K562 (cell line): ENCODE data around the gene RERE. TPM values are rescaled to one million over a fixed set of nuclear protein-coding genes. Genes with fewer than 3 reads are reported as not detected.

ENCODE experiments used
- ATAC-seq: fragments of 200-7000 bp; cut with Tn5 transposase; 3 replicates; pipeline ENCODE4 v1.9.1; 2020; ENCODE audit warnings: moderate library complexity
- BruUV-seq: library from RNA; stranded (reverse); fragments of 400-500 nt; replicated peaks from 2 replicates; lab custom pipeline; 2021; lab: Mats Ljungman, UMichigan
- CTCF ChIA-PET: fragments of 300-600 bp; formaldehyde crosslinking; extraction: SDS; loops from one replicate; lab custom pipeline; 2021; ENCODE audit warnings: low intra/inter-chr PET ratio; lab: Yijun Ruan, JAX
- POLR2A ChIA-PET: fragments of 300-600, 350-650 bp; sonication (Branson Sonifier 250); formaldehyde crosslinking; extraction: SDS; loops from one replicate; lab custom pipeline; 2021; ENCODE audit warnings: antibody characterized with exemption, inconsistent platforms; lab: Yijun Ruan, JAX
- DNase-seq, 4 experiments: peaks; one replicate each; pipeline versions ENCODE4 v3.0.0 to v3.0.0-alpha.2; 2011 to 2018; ENCODE audit warnings: low spot score in 3 of 4, mixed read lengths in 3 of 4; ENCODE audit errors: extremely low read depth in 1 of 4
- FAIRE-seq: peaks from 2 replicates; lab custom pipeline; 2011; peaks lifted over from hg19 to GRCh38; lab: Jason Lieb, UNC
- H2AFZ ChIP-seq: 2 replicates; pipeline ENCODE4 v1.6.0; 2011; ENCODE audit warnings: low read depth, low read length, control low read depth, inconsistent platforms
- H3K27ac ChIP-seq: fragments of 200-600 bp; 3 replicates; pipeline ENCODE4 v1.8.0; 2011; ENCODE audit warnings: low read depth, mild to moderate bottlenecking, control low read depth, inconsistent platforms, low read length, moderate library complexity, mixed read lengths; ENCODE audit errors: extremely low read depth
- H3K27me3 ChIP-seq, 2 experiments: fragments of 300-600 bp in 1 of 2; 2 replicates in 1 of 2; 3 replicates in 1 of 2; pipeline versions ENCODE4 v1.6.0 to v1.8.0; 2011; ENCODE audit warnings: inconsistent platforms in 2 of 2, low read length in 2 of 2, mild to moderate bottlenecking in 1 of 2, mixed read lengths in 1 of 2, moderate library complexity in 1 of 2; ENCODE audit not compliant: control insufficient read depth in 2 of 2, insufficient read depth in 2 of 2
- H3K36me3 ChIP-seq: fragments of 300-600 bp; 3 replicates; pipeline ENCODE4 v1.8.0; 2011; ENCODE audit warnings: mild to moderate bottlenecking, low read length, inconsistent platforms; ENCODE audit not compliant: control insufficient read depth, insufficient read depth
- H3K4me1 ChIP-seq, 2 experiments: fragments of 200-600 bp in 1 of 2; replicated peaks in 1 of 2; 2 replicates in 1 of 2; 3 replicates in 1 of 2; pipeline versions ENCODE4 v1.5.1 to v1.8.0; 2011; ENCODE audit warnings: inconsistent platforms in 2 of 2, low read length in 2 of 2, mild to moderate bottlenecking in 1 of 2, mixed read lengths in 1 of 2, moderate library complexity in 1 of 2; ENCODE audit not compliant: control insufficient read depth in 2 of 2, insufficient read depth in 2 of 2
- H3K4me2 ChIP-seq: 2 replicates; pipeline ENCODE4 v1.6.1; 2011; ENCODE audit warnings: low read length, control low read depth, inconsistent platforms, mixed read lengths; ENCODE audit not compliant: insufficient read depth
- H3K4me3 ChIP-seq: fragments of 200-600 bp; sonication (generic), shearing (Covaris generic); 2 replicates; pipeline ENCODE4 v1.5.1; 2016; ENCODE audit warnings: control low read depth, inconsistent platforms
- H3K79me2 ChIP-seq: fragments of 200-600 bp; 3 replicates; pipeline ENCODE4 v1.8.0; 2011; ENCODE audit warnings: low read length, inconsistent platforms; ENCODE audit not compliant: control insufficient read depth, insufficient read depth
- H3K9ac ChIP-seq, 2 experiments: 2 replicates each; pipeline versions ENCODE4 v1.6.0 to v1.6.1; 2011; ENCODE audit warnings: low read depth in 2 of 2, low read length in 2 of 2, control low read depth in 1 of 2, inconsistent platforms in 1 of 2, mild to moderate bottlenecking in 1 of 2, mixed read lengths in 1 of 2; ENCODE audit not compliant: insufficient read depth in 1 of 2
- H3K9me1 ChIP-seq: one replicate; pipeline ENCODE4 v1.6.0; 2011; ENCODE audit warnings: inconsistent platforms, mild to moderate bottlenecking, low read length, moderate library complexity; ENCODE audit not compliant: control insufficient read depth, insufficient read depth
- H3K9me3 ChIP-seq: replicated peaks from 2 replicates; pipeline ENCODE4 v1.5.1; 2011; ENCODE audit warnings: low read depth, low read length, inconsistent platforms; ENCODE audit not compliant: control insufficient read depth, insufficient read depth
- H4K20me1 ChIP-seq: replicated peaks from 2 replicates; pipeline ENCODE4 v1.6.1; 2011; ENCODE audit warnings: low read length, inconsistent platforms, mixed read lengths; ENCODE audit not compliant: control insufficient read depth, insufficient read depth
- CEBPB ChIP-seq: fragments of 450-650 bp; IDR thresholded peaks from 2 replicates; pipeline ENCODE4 v1.6.1; 2016; ENCODE audit warnings: missing genetic modification characterization, missing compliant biosample characterization
- CEBPG ChIP-seq, 3 experiments: fragments of 200-800 bp in 1 of 3; sonication (Bioruptor generic) in 1 of 3; sonication (generic) in 1 of 3; formaldehyde crosslinking in 1 of 3; IDR thresholded peaks in 2 of 3; conservative IDR thresholded peaks in 1 of 3; 2 replicates each; pipeline versions ENCODE4 v1.6.1 to v1.8.0; 2016 to 2022; ENCODE audit warnings: missing compliant biosample characterization in 2 of 3, missing genetic modification characterization in 2 of 3, mild to moderate bottlenecking in 1 of 3, missing genetic modification reagents in 1 of 3
- CEBPZ ChIP-seq: fragments of 150-350 bp; IDR thresholded peaks from 2 replicates; pipeline ENCODE4 v1.6.1; 2014; ENCODE audit warnings: low read depth, mild to moderate bottlenecking, low read length, borderline replicate concordance
- KDM1A ChIP-seq, 2 experiments: fragments of 450-650 bp; IDR thresholded peaks; 2 replicates each; pipeline ENCODE4 v1.6.1; 2016; ENCODE audit warnings: mild to moderate bottlenecking in 2 of 2
- NELFE ChIP-seq: IDR thresholded peaks from 2 replicates; pipeline ENCODE4 v1.6.1; 2011; ENCODE audit warnings: mild to moderate bottlenecking; ENCODE audit not compliant: insufficient read depth, insufficient read length
- SIX5 ChIP-seq, 2 experiments: IDR thresholded peaks; 2 replicates each; pipeline ENCODE4 v1.6.1; 2011; ENCODE audit warnings: low read length in 2 of 2, borderline replicate concordance in 1 of 2, low read depth in 1 of 2, mild to moderate bottlenecking in 1 of 2, moderate library complexity in 1 of 2; ENCODE audit not compliant: insufficient read depth in 1 of 2
- SNRNP70 ChIP-seq: fragments of 200-400 bp; formaldehyde crosslinking; optimal IDR thresholded peaks from 2 replicates; pipeline ENCODE3; 2017; ENCODE audit warnings: low read depth, low read length
- SPI1 ChIP-seq: IDR thresholded peaks from 2 replicates; pipeline ENCODE4 v1.6.1; 2011; ENCODE audit warnings: low read depth, low read length, control low read depth, borderline replicate concordance
- TRIM28 ChIP-seq: fragments of 450-650 bp; IDR thresholded peaks from 2 replicates; pipeline ENCODE4 v1.6.1; 2017
- ZBTB8A ChIP-seq: fragments of 450-650 bp; IDR thresholded peaks from 2 replicates; pipeline ENCODE4 v1.6.1; 2018; ENCODE audit warnings: mild to moderate bottlenecking, moderate library complexity; ENCODE audit not compliant: partially characterized antibody
- ZC3H8 ChIP-seq: fragments of 450-650 bp; IDR thresholded peaks from 2 replicates; pipeline ENCODE4 v1.6.1; 2017
- ZSCAN32 ChIP-seq: fragments of 450-650 bp; formaldehyde crosslinking; IDR thresholded peaks from 2 replicates; pipeline ENCODE4 v1.4.0; 2020; ENCODE audit warnings: mild to moderate bottlenecking, moderate library complexity
- WGBS: fragments of 100-300 bp; shearing (Covaris generic); methylation state at CpG from one replicate; pipeline ENCODE4 v1.1.6; 2016; ENCODE audit warnings: low coverage, mixed read lengths; ENCODE audit not compliant: insufficient coverage; ENCODE audit errors: missing lambda C conversion rate; 5-methylcytosine and 5-hydroxymethylcytosine counted together
- in situ Hi-C: fragments of 300-500 bp; cut with MboI; formaldehyde crosslinking; loops from 4 replicates; pipeline ENCODE4 v1.15.0; 2018; ENCODE audit warnings: inconsistent platforms, mixed read lengths
- intact Hi-C: fragments of 100-400 bp; cut with micrococcal nuclease; formaldehyde crosslinking; loops from 2 replicates; pipeline ENCODE4 v1.14.2; 2022
- polyA plus RNA-seq, 8 experiments: library from polyadenylated mRNA; depleted of rRNA in 4 of 8; stranded (reverse) in 5 of 8; unstranded in 3 of 8; fragments of >200 nt; fragmentation: Nextera tagmentation in 2 of 8; fragmentation: Illumina TruSeq in 1 of 8; extraction: Ambion mirVana in 2 of 8; extraction: Trizol in 1 of 8; gene quantifications; 2 replicates each; pipeline versions ENCODE4 v1.2.1 to v1.2.3, GENCODE V29; 2011 to 2014; ENCODE audit warnings: inconsistent platforms in 1 of 8, missing spikeins in 1 of 8
- total RNA-seq, 7 experiments: library from RNA; depleted of rRNA in 6 of 7; stranded (reverse); fragments of >200 nt in 6 of 7; fragmentation: Illumina TruSeq in 2 of 7; extraction: Trizol in 2 of 7; gene quantifications; 2 replicates each; pipeline versions ENCODE4 v1.2.1 to v1.2.3, GENCODE V29; 2011 to 2021; ENCODE audit warnings: low replicate concordance in 1 of 7

RERE gene
- total and polyA plus RNA-seq, 9 of the 15 experiments (the other 6 are each of a cell fraction or from before 2014, with no cell fraction given) = 3.0 to 51.5 (median 13.4) TPM

GRCh38 chr1:8509579-8509978 lies 307.9 kb downstream of the RERE start (continued):
- TF ChIP-seq SNRNP70 (no peak), ZC3H8 (no peak), NELFE (no peak), TRIM28 (no peak), KDM1A (IDR thresholded peaks at IDR 0.05) (no peak), ZSCAN32 (CRISPR knock-in tag) (no peak)

- Histone ChIP-seq H3K4me3 (no peak overlapping the region), H3K36me3 (peaks cover 14% of the 10 kb centered on the region), H3K27ac (no peak overlapping the region), H2AFZ (no peak overlapping the region), H3K9ac (0 out of 4 replicates have a peak overlapping the region, but pooled peaks of 1 of the 2 experiments have one; percentile 49), H3K79me2 (no peaks in the 10 kb centered on the region), H3K4me2 (no peak overlapping the region), H3K9me3 (no peaks in the 10 kb centered on the region), H3K4me1 (peaks cover 0 to 3% of the 10 kb centered on the region in 2 experiments; a peak in 2 of 5 replicates), H3K9me1 (no peaks in the 10 kb centered on the region), H3K27me3 (no peaks in the 10 kb centered on the region), H4K20me1 (no peaks in the 10 kb centered on the region)
- no TSS peak for BruUV-seq
- FAIRE-seq = no peak
- no peak for DNase-seq
- 86% methylated on average over 11 of the region's 11 CpGs for WGBS
- ChIA-PET POLR2A (interaction anchor here (0.6 to 1.1 kb wide), 3 partner anchors 14 to 160 kb away, joined by 3 to 4 read pairs (median 3); no protein-coding TSS in a partner anchor), CTCF (no interaction called here)
- ATAC-seq = no peak; the same call in 2 of the 3 replicates
- intact Hi-C loops (no loop called here), in situ Hi-C loops (no loop called here)
- TF ChIP-seq CEBPZ = no peak
- no peak for TF ChIP-seq SPI1
- no peak for TF ChIP-seq CEBPG (CRISPR knock-in tag; IDR thresholded peaks at IDR 0.05)
- TF ChIP-seq CEBPG (tag; conservative IDR thresholded peaks at IDR 0.05 in 1 of 2, IDR thresholded peaks at IDR 0.05 in 1 of 2) = peak in 1 of 2 experiments; percentile 60; a peak in 2 of 4 replicates
- TF ChIP-seq SIX5 (IDR thresholded peaks at IDR 0.05; ENCODE audit: borderline replicate concordance in 1 of 2, insufficient read depth in 1 of 2, low read depth in 1 of 2, low read length in 2 of 2) = no peak
- no peak for TF ChIP-seq ZBTB8A
- peak; percentile 79 for TF ChIP-seq CEBPB
Measured at GRCh38 chr1:8506995-8507615, 310.3 kb downstream of the RERE start.
